Spleen (tissue), 11 donors: ENCODE results near the gene LYPD8. TPM values are rescaled to one million over a fixed set of nuclear protein-coding genes. Genes with fewer than 3 reads are reported as not detected.
"Not testable (repeated sequence)": the region's sequence is repeated elsewhere in the genome, so short reads cannot be mapped to it uniquely, and the experiment has no call there.

ENCODE experiments used
- DNase-seq: peaks from one replicate; pipeline ENCODE4 v3.0.0-alpha.2; 2020
- H3K27ac ChIP-seq, 8 donors: fragments of 200-600 bp; sonication (generic) in 7 of 8; 1 replicate in 4 of 8; 2 replicates in 4 of 8; pipeline versions ENCODE4 v1.5.0 to v1.8.0; 2016 to 2021; ENCODE audit warnings: inconsistent platforms in 4 of 8, mild to moderate bottlenecking in 4 of 8, moderate library complexity in 1 of 8
- H3K27me3 ChIP-seq, 7 donors: fragments of 200-600 bp; sonication (generic) in 6 of 7; replicated peaks in 1 of 7; 1 replicate in 4 of 7; 2 replicates in 3 of 7; pipeline versions ENCODE4 v1.5.0 to v1.8.0; 2016 to 2021; ENCODE audit warnings: inconsistent platforms in 3 of 7, mild to moderate bottlenecking in 1 of 7
- H3K36me3 ChIP-seq, 6 donors: fragments of 200-600 bp; sonication (generic) in 5 of 6; 1 replicate in 4 of 6; 2 replicates in 2 of 6; pipeline versions ENCODE4 v1.5.0 to v1.8.0; 2016 to 2021; ENCODE audit warnings: inconsistent platforms in 2 of 6
- H3K4me1 ChIP-seq, 6 donors: fragments of 200-600 bp; sonication (generic) in 5 of 6; 1 replicate in 3 of 6; 2 replicates in 3 of 6; pipeline versions ENCODE4 v1.5.0 to v1.8.0; 2016 to 2021; ENCODE audit warnings: inconsistent platforms in 3 of 6
- H3K4me3 ChIP-seq, 8 donors: fragments of 200-600 bp; sonication (generic) in 7 of 8; 1 replicate in 4 of 8; 2 replicates in 4 of 8; pipeline versions ENCODE4 v1.5.0 to v1.8.0; 2016 to 2021; ENCODE audit warnings: inconsistent platforms in 4 of 8, mild to moderate bottlenecking in 4 of 8, moderate library complexity in 2 of 8
- H3K9me3 ChIP-seq, 8 donors: fragments of 200-600 bp; sonication (generic) in 7 of 8; 1 replicate in 4 of 8; 2 replicates in 4 of 8; pipeline versions ENCODE4 v1.5.0 to v1.8.0; 2016 to 2021; ENCODE audit warnings: inconsistent platforms in 4 of 8
- CTCF ChIP-seq, 11 experiments: fragments of 200-600 bp in 7 of 11; fragments of 450-650 bp in 4 of 11; sonication (generic) in 4 of 11; IDR thresholded peaks in 8 of 11; conservative IDR thresholded peaks in 3 of 11; 1 replicate in 7 of 11; 2 replicates in 4 of 11; pipeline versions ENCODE4 v1.4.0 to v1.8.0; 2016 to 2021; ENCODE audit warnings: antibody characterized with exemption in 11 of 11, inconsistent platforms in 4 of 11, mild to moderate bottlenecking in 1 of 11
- POLR2A ChIP-seq, 3 donors: fragments of 450-650 bp; IDR thresholded peaks; one replicate each; pipeline ENCODE4 v1.5.1; 2017; ENCODE audit warnings: antibody characterized with exemption in 3 of 3, mild to moderate bottlenecking in 1 of 3
- POLR2AphosphoS5 ChIP-seq, 3 donors: sonication (generic); formaldehyde crosslinking; IDR thresholded peaks; one replicate each; pipeline ENCODE4 v1.5.1; 2017; ENCODE audit warnings: antibody characterized with exemption in 3 of 3
- WGBS, 5 donors: extraction: QIAGEN DNeasy Blood & Tissue Kit in 3 of 5; methylation state at CpG; one replicate each; pipeline versions ENCODE4 v1.1.5 to v1.1.7; 2013 to 2018; 5-methylcytosine and 5-hydroxymethylcytosine counted together
- intact Hi-C: fragments of 100-400 bp; cut with DNase I; formaldehyde crosslinking; loops from one replicate; pipeline ENCODE4 v1.15.0; 2023; ENCODE audit warnings: low total_unique reads
- polyA plus RNA-seq, 3 donors: library from polyadenylated mRNA; stranded (reverse); fragments of 200-250 nt; gene quantifications; one replicate each; pipeline ENCODE4 v1.2.1, GENCODE V29; 2013
- total RNA-seq, 7 donors: library from RNA; depleted of rRNA in 3 of 7; stranded (reverse); fragments of >200 nt in 3 of 7; fragmentation: NEBNext Ultra II Directional in 4 of 7; extraction: Animal tissue kit (Norgen Biotek cat#: 25700) in 4 of 7; gene quantifications; one replicate each; pipeline versions ENCODE4 v1.1.0 to v1.2.1, GENCODE V29; 2016 to 2021
- donor health status: healthy with polysubstance abuse.
- donor health status: DM: no; HTN: no; CAD: no; lungs with moderate emphysema.
- donor health status: DM: no; HTN: no; CAD: no.
- donor health status: Bipolar disorder and iron deficiency.
- donor health status: healthy.
- donor health status: DM: no; HTN: no; CAD: no.
- donor health status: DM: yes; HTN: yes; CAD: no.

LYPD8 gene
- total and polyA plus RNA-seq, 10 donors, result 0.09 to 0.54 (median 0.17) TPM; not detected in 5

- Histone ChIP-seq H3K36me3 (no peaks in the 10 kb centered on the region), H3K4me1 (peaks cover 3 to 38% (median 16%) of the 10 kb centered on the region in 6 donors), H3K27me3 (no peaks in the 10 kb centered on the region), H3K27ac (peak overlapping the region in 4 of 8 donors; percentile 28 to 45 (median 35)), H3K9me3 (peaks cover 0 to 16% (median 9%) of the 10 kb centered on the region in 8 donors), H3K4me3 (no peak overlapping the region)
- no peak for TF ChIP-seq CTCF (IDR thresholded peaks at IDR 0.05 in 8 of 11, conservative IDR thresholded peaks at IDR 0.05 in 3 of 11)
- TF ChIP-seq POLR2A (IDR thresholded peaks at IDR 0.05), result no peak
- TF ChIP-seq POLR2AphosphoS5 (IDR thresholded peaks at IDR 0.05), result no peak
- no peak for DNase-seq
- WGBS, 5 donors, result 58 to 75% (median 65%) methylated on average over 3 of the region's 3 CpGs
- intact Hi-C loops, result no loop called here
Observed at GRCh38 chr1:248800459-248800858, 44.9 kb upstream of the LYPD8 start.

- H3K4me1 ChIP-seq, result peaks cover 0 to 24% (median under 1%) of the 10 kb centered on the region in 6 donors
- no peaks in the 10 kb centered on the region for H3K36me3 ChIP-seq
- H3K4me3 ChIP-seq, result no peak overlapping the region
- WGBS, 5 donors, result 80 to 90% (median 86%) methylated on average over 3 of the region's 3 CpGs
- no peak for DNase-seq
- TF ChIP-seq POLR2A (IDR thresholded peaks at IDR 0.05) (no peak), POLR2AphosphoS5 (IDR thresholded peaks at IDR 0.05) (no peak), CTCF (IDR thresholded peaks at IDR 0.05 in 8 of 11, conservative IDR thresholded peaks at IDR 0.05 in 3 of 11) (no peak)
- H3K9me3 ChIP-seq, result peaks cover 4 to 32% (median 25%) of the 10 kb centered on the region in 8 donors
- H3K27ac ChIP-seq, result peak overlapping the region in 1 of 8 donors; percentile 11
- intact Hi-C loops, result no loop called here
- H3K27me3 ChIP-seq, result no peaks in the 10 kb centered on the region
Observed at GRCh38 chr1:248798791-248799190, 43.2 kb upstream of the LYPD8 start.

- H3K4me1 ChIP-seq, result peaks cover 0 to 38% (median 13%) of the 10 kb centered on the region in 6 donors
- H3K27me3 ChIP-seq, H3K4me3 ChIP-seq, DNase-seq, H3K36me3 ChIP-seq, intact Hi-C loops: not testable (repeated sequence)
- WGBS, 5 donors, result 85 to 94% (median 87%) methylated on average over 5 of the region's 5 CpGs
- H3K9me3 ChIP-seq, result peaks cover 4 to 31% (median 29%) of the 10 kb centered on the region in 8 donors
- H3K27ac ChIP-seq, result peak overlapping the region in 1 of 8 donors; percentile 78
Observed at GRCh38 chr1:248794663-248795062, 39.1 kb upstream of the LYPD8 start.

GRCh38 chr1:248793592-248793991, 38.0 kb upstream of the LYPD8 start:
- DNase-seq, result no peak
- TF ChIP-seq CTCF (IDR thresholded peaks at IDR 0.05 in 8 of 11, conservative IDR thresholded peaks at IDR 0.05 in 3 of 11) (no peak), POLR2A (IDR thresholded peaks at IDR 0.05) (no peak), POLR2AphosphoS5 (IDR thresholded peaks at IDR 0.05) (no peak)
- Histone ChIP-seq H3K27ac (peak overlapping the region in 5 of 8 donors; percentile 6 to 88 (median 78)), H3K36me3 (no peaks in the 10 kb centered on the region), H3K4me1 (peaks cover 0 to 38% (median 13%) of the 10 kb centered on the region in 6 donors), H3K4me3 (no peak overlapping the region), H3K9me3 (peaks cover 4 to 31% (median 29%) of the 10 kb centered on the region in 8 donors), H3K27me3 (no peaks in the 10 kb centered on the region)
- intact Hi-C loops, result no loop called here

GRCh38 chr1:248792342-248792741, 36.8 kb upstream of the LYPD8 start:
- DNase-seq, result no peak
- WGBS, 5 donors, result 23 to 55% (median 47%) methylated on average over 5 of the region's 5 CpGs
- intact Hi-C loops, result no loop called here
- Histone ChIP-seq H3K4me1 (peaks cover 0 to 40% (median 13%) of the 10 kb centered on the region in 6 donors), H3K27ac (peak overlapping the region; percentile 46 to 88 (median 72)), H3K4me3 (no peak overlapping the region), H3K36me3 (no peaks in the 10 kb centered on the region), H3K27me3 (no peaks in the 10 kb centered on the region), H3K9me3 (peaks cover 4 to 31% (median 29%) of the 10 kb centered on the region in 8 donors)
- TF ChIP-seq CTCF (IDR thresholded peaks at IDR 0.05 in 8 of 11, conservative IDR thresholded peaks at IDR 0.05 in 3 of 11) (no peak), POLR2A (IDR thresholded peaks at IDR 0.05) (no peak), POLR2AphosphoS5 (IDR thresholded peaks at IDR 0.05) (no peak)
